HepG2 (cell line): ENCODE measurements around the gene LIMA1. TPM values are rescaled to one million over a fixed set of nuclear protein-coding genes. Genes with fewer than 3 reads are reported as not detected.

Source experiments
- ATF7 ChIP-seq, 2 experiments: fragments of 450-650 bp in 1 of 2; sonication (generic) in 1 of 2; formaldehyde crosslinking in 1 of 2; IDR thresholded peaks; 2 replicates each; pipeline versions ENCODE4 v1.4.0 to v1.6.1; 2016 to 2020; ENCODE audit warnings: antibody characterized with exemption in 1 of 2, mild to moderate bottlenecking in 1 of 2, missing genetic modification reagents in 1 of 2
- CREB1 ChIP-seq, 2 experiments: fragments of 450-650 bp in 1 of 2; IDR thresholded peaks; 2 replicates each; pipeline ENCODE4 v1.6.1; 2016 to 2017; ENCODE audit warnings: control low read depth in 1 of 2, mild to moderate bottlenecking in 1 of 2, missing compliant biosample characterization in 1 of 2, missing genetic modification characterization in 1 of 2
- HOXA5 ChIP-seq: sonication (generic); formaldehyde crosslinking; IDR thresholded peaks from 2 replicates; pipeline ENCODE4 v1.4.0; 2020; ENCODE audit warnings: missing genetic modification reagents
- MAX ChIP-seq: IDR thresholded peaks from 2 replicates; pipeline ENCODE4 v1.6.1; 2012; ENCODE audit warnings: inconsistent platforms
- STAT5B ChIP-seq: sonication (generic); formaldehyde crosslinking; IDR thresholded peaks from 2 replicates; pipeline ENCODE4 v1.4.0; 2020; ENCODE audit warnings: missing genetic modification reagents
- THAP8 ChIP-seq: sonication (generic); formaldehyde crosslinking; IDR thresholded peaks from 2 replicates; pipeline ENCODE4 v1.5.1; 2020; ENCODE audit warnings: missing genetic modification reagents, mild to moderate bottlenecking, borderline replicate concordance
- ZIK1 ChIP-seq: sonication (generic); formaldehyde crosslinking; IDR thresholded peaks from 2 replicates; pipeline ENCODE4 v1.5.0; 2020; ENCODE audit warnings: mild to moderate bottlenecking, low read depth, missing genetic modification reagents, borderline replicate concordance
- ZNF616 ChIP-seq: sonication (generic); formaldehyde crosslinking; IDR thresholded peaks from 2 replicates; pipeline ENCODE4 v1.5.0; 2020; ENCODE audit warnings: low read depth, mild to moderate bottlenecking, missing genetic modification reagents
- polyA plus RNA-seq, 8 experiments: library from polyadenylated mRNA; depleted of rRNA in 3 of 8; stranded (reverse) in 7 of 8; unstranded in 1 of 8; fragments of >200 nt; fragmentation: Illumina TruSeq in 4 of 8; extraction: Trizol in 4 of 8; gene quantifications; 2 replicates each; pipeline versions ENCODE4 v1.2.1 to v1.2.3, GENCODE V29; 2011 to 2016; ENCODE audit warnings: low read depth in 4 of 8, missing spikeins in 1 of 8, mixed read lengths in 1 of 8; ENCODE audit not compliant: insufficient read depth in 1 of 8
- total RNA-seq, 5 experiments: library from RNA; depleted of rRNA; stranded (reverse); fragments of >200 nt; fragmentation: Illumina TruSeq; extraction: Trizol; gene quantifications; 2 replicates each; pipeline ENCODE4 v1.2.3, GENCODE V29; 2016; ENCODE audit warnings: low read depth in 1 of 5
- TF ChIP-seq, protein P1 (sequence below): sonication (generic); formaldehyde crosslinking; IDR thresholded peaks from 2 replicates; pipeline ENCODE4 v1.5.1; 2020; ENCODE audit warnings: mild to moderate bottlenecking, missing genetic modification reagents, borderline replicate concordance
- TF ChIP-seq, protein P2 (sequence below): sonication (generic); formaldehyde crosslinking; conservative IDR thresholded peaks from 2 replicates; pipeline ENCODE4 v1.4.0; 2020; ENCODE audit warnings: mild to moderate bottlenecking, missing genetic modification reagents, moderate library complexity
- TF ChIP-seq, protein P3 (sequence below): sonication (generic); formaldehyde crosslinking; IDR thresholded peaks from 2 replicates; pipeline ENCODE4 v1.5.0; 2020; ENCODE audit warnings: mild to moderate bottlenecking, missing genetic modification reagents, borderline replicate concordance
- TF ChIP-seq, protein P4 (sequence below): IDR thresholded peaks from 2 replicates; pipeline ENCODE4 v1.6.1; 2018; ENCODE audit warnings: missing genetic modification reagents

LIMA1 gene
- total and polyA plus RNA-seq, 2 of the 13 experiments (the other 11 are each of a cell fraction or from before 2014, with no cell fraction given): 13.0 to 19.8 TPM

DNA sequence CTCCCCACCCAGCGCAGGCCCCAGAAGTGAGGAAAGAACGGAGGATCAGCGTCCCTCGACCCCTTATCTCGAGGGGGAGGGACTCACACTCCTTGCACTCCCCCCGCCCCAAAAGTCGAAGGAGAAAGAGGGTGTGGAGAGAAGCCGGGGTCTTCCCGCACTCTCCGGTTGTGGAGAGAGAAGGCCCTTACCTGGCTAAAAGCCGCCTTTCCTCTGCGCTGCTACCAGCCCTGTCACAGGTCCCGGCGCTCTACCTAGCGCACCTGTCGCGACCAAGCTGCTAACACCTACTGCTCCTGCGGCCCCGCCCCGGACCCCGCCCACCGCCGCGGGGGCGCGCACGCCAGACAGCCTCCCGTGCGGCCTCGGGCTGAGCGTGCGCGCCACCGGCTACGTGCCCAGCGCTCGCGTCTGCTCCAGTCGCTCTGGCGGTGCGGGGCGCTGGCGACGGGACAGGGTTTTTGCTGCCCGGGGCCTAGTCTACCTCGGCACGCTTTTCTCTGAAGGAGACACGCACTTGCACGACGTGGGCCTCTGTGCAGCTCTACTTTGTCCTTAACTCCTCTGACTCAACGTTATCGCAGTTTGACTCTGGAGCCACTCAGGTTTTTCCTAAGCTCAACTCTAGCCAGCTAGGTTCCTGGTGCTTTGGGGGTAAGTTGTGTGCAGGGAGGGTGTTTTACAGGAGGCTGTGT is at the start of gene LIMA1 (continued):
- TF ChIP-seq STAT5B (CRISPR knock-in tag) (no peak), CREB1 (IDR thresholded peaks at IDR 0.05) (no peak), CREB1 (CRISPR knock-in tag; IDR thresholded peaks at IDR 0.05) (no peak), MAX (peak; percentile 86), HOXA5 (CRISPR knock-in tag) (peak; percentile 78), ZNF616 (CRISPR knock-in tag) (0 out of 2 replicates have a peak, but pooled peaks have one; percentile 61), THAP8 (CRISPR knock-in tag) (no peak), ATF7 (IDR thresholded peaks at IDR 0.05) (no peak), ATF7 (CRISPR knock-in tag; IDR thresholded peaks at IDR 0.05) (no peak), ZIK1 (CRISPR knock-in tag) (peak; percentile 82; the same call in 1 of the 2 replicates)
- TF ChIP-seq, protein P1, sequence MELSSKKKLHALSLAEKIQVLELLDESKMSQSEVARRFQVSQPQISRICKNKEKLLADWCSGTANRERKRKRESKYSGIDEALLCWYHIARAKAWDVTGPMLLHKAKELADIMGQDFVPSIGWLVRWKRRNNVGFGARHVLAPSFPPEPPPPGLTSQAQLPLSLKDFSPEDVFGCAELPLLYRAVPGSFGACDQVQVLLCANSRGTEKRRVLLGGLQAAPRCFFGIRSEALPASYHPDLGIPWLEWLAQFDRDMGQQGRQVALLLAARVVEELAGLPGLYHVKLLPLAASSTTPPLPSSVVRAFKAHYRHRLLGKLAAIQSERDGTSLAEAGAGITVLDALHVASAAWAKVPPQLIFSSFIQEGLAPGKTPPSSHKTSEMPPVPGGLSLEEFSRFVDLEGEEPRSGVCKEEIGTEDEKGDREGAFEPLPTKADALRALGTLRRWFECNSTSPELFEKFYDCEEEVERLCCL (CRISPR knock-in tag): no peak
- TF ChIP-seq, protein P2, sequence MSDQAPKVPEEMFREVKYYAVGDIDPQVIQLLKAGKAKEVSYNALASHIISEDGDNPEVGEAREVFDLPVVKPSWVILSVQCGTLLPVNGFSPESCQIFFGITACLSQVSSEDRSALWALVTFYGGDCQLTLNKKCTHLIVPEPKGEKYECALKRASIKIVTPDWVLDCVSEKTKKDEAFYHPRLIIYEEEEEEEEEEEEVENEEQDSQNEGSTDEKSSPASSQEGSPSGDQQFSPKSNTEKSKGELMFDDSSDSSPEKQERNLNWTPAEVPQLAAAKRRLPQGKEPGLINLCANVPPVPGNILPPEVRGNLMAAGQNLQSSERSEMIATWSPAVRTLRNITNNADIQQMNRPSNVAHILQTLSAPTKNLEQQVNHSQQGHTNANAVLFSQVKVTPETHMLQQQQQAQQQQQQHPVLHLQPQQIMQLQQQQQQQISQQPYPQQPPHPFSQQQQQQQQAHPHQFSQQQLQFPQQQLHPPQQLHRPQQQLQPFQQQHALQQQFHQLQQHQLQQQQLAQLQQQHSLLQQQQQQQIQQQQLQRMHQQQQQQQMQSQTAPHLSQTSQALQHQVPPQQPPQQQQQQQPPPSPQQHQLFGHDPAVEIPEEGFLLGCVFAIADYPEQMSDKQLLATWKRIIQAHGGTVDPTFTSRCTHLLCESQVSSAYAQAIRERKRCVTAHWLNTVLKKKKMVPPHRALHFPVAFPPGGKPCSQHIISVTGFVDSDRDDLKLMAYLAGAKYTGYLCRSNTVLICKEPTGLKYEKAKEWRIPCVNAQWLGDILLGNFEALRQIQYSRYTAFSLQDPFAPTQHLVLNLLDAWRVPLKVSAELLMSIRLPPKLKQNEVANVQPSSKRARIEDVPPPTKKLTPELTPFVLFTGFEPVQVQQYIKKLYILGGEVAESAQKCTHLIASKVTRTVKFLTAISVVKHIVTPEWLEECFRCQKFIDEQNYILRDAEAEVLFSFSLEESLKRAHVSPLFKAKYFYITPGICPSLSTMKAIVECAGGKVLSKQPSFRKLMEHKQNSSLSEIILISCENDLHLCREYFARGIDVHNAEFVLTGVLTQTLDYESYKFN (CRISPR knock-in tag): peak; percentile 26; the same call in 1 of the 2 replicates
- TF ChIP-seq, protein P3, sequence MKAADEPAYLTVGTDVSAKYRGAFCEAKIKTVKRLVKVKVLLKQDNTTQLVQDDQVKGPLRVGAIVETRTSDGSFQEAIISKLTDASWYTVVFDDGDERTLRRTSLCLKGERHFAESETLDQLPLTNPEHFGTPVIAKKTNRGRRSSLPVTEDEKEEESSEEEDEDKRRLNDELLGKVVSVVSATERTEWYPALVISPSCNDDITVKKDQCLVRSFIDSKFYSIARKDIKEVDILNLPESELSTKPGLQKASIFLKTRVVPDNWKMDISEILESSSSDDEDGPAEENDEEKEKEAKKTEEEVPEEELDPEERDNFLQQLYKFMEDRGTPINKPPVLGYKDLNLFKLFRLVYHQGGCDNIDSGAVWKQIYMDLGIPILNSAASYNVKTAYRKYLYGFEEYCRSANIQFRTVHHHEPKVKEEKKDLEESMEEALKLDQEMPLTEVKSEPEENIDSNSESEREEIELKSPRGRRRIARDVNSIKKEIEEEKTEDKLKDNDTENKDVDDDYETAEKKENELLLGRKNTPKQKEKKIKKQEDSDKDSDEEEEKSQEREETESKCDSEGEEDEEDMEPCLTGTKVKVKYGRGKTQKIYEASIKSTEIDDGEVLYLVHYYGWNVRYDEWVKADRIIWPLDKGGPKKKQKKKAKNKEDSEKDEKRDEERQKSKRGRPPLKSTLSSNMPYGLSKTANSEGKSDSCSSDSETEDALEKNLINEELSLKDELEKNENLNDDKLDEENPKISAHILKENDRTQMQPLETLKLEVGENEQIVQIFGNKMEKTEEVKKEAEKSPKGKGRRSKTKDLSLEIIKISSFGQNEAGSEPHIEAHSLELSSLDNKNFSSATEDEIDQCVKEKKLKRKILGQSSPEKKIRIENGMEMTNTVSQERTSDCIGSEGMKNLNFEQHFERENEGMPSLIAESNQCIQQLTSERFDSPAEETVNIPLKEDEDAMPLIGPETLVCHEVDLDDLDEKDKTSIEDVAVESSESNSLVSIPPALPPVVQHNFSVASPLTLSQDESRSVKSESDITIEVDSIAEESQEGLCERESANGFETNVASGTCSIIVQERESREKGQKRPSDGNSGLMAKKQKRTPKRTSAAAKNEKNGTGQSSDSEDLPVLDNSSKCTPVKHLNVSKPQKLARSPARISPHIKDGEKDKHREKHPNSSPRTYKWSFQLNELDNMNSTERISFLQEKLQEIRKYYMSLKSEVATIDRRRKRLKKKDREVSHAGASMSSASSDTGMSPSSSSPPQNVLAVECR (CRISPR knock-in tag): peak; percentile 83
- TF ChIP-seq, protein P4, sequence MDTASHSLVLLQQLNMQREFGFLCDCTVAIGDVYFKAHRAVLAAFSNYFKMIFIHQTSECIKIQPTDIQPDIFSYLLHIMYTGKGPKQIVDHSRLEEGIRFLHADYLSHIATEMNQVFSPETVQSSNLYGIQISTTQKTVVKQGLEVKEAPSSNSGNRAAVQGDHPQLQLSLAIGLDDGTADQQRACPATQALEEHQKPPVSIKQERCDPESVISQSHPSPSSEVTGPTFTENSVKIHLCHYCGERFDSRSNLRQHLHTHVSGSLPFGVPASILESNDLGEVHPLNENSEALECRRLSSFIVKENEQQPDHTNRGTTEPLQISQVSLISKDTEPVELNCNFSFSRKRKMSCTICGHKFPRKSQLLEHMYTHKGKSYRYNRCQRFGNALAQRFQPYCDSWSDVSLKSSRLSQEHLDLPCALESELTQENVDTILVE (CRISPR knock-in tag): no peak
